Small intestine (tissue), 7 donors: Measurements from ENCODE around the gene MTSS2. TPM values are rescaled to one million over a fixed set of nuclear protein-coding genes. Genes with fewer than 3 reads are reported as not detected.
"Not testable (repeated sequence)": the region's sequence is repeated elsewhere in the genome, so short reads cannot be mapped to it uniquely, and the experiment has no call there.

ENCODE experiments used
- DNase-seq, 2 donors: peaks; one replicate each; pipeline versions ENCODE4 v3.0.0 to v3.0.0-alpha.2; 2013
- FAIRE-seq: peaks from 2 replicates; lab custom pipeline; 2012; peaks lifted over from hg19 to GRCh38; lab: Jason Lieb, UNC
- H3K27ac ChIP-seq, 3 donors: one replicate each; pipeline ENCODE4 v1.5.1; 2013; ENCODE audit warnings: low read length in 2 of 3, mild to moderate bottlenecking in 2 of 3, control low read depth in 1 of 3, inconsistent platforms in 1 of 3, low read depth in 1 of 3, moderate library complexity in 1 of 3
- H3K27me3 ChIP-seq, 3 donors: one replicate each; pipeline ENCODE4 v1.6.1; 2013; ENCODE audit warnings: low read length in 3 of 3, inconsistent platforms in 1 of 3; ENCODE audit not compliant: control insufficient read depth in 3 of 3, insufficient read depth in 3 of 3
- H3K36me3 ChIP-seq, 3 donors: one replicate each; pipeline ENCODE4 v1.6.1; 2013; ENCODE audit warnings: low read length in 3 of 3, inconsistent platforms in 1 of 3, low read depth in 1 of 3, mild to moderate bottlenecking in 1 of 3, moderate library complexity in 1 of 3; ENCODE audit not compliant: control insufficient read depth in 3 of 3, insufficient read depth in 2 of 3
- H3K4me1 ChIP-seq, 3 donors: one replicate each; pipeline ENCODE4 v1.6.1; 2013; ENCODE audit warnings: low read length in 2 of 3, inconsistent platforms in 1 of 3, low read depth in 1 of 3, mild to moderate bottlenecking in 1 of 3, moderate library complexity in 1 of 3; ENCODE audit not compliant: control insufficient read depth in 3 of 3, insufficient read depth in 2 of 3
- H3K4me3 ChIP-seq, 3 donors: one replicate each; pipeline ENCODE4 v1.5.1; 2013; ENCODE audit warnings: low read length in 3 of 3, control low read depth in 1 of 3, inconsistent platforms in 1 of 3, low read depth in 1 of 3, mild to moderate bottlenecking in 1 of 3, moderate library complexity in 1 of 3
- H3K9me3 ChIP-seq, 2 donors: one replicate each; pipeline ENCODE4 v1.6.1; 2013; ENCODE audit warnings: low read depth in 1 of 2, low read length in 1 of 2; ENCODE audit not compliant: control insufficient read depth in 2 of 2, insufficient read depth in 1 of 2
- WGBS, 3 donors: extraction: QIAGEN DNeasy Blood & Tissue Kit; methylation state at CpG; one replicate each; pipeline ENCODE4 v1.1.7; 2013; 5-methylcytosine and 5-hydroxymethylcytosine counted together
- polyA plus RNA-seq, 4 donors: library from polyadenylated mRNA; stranded (reverse) in 3 of 4; unstranded in 1 of 4; fragments of 200-250 nt in 3 of 4; fragments of 120-200 nt in 1 of 4; gene quantifications; one replicate each; pipeline versions ENCODE4 v1.2.1 to v1.2.3, GENCODE V29; 2013
- donor health status: healthy with polysubstance abuse.
- donor health status: control.
- donor health status: control.
- donor health status: Bipolar disorder and iron deficiency.
- donor health status: healthy.

Gene MTSS2
- polyA plus RNA-seq, 4 donors: 2.9 to 15.2 (median 11.0) TPM

DNA sequence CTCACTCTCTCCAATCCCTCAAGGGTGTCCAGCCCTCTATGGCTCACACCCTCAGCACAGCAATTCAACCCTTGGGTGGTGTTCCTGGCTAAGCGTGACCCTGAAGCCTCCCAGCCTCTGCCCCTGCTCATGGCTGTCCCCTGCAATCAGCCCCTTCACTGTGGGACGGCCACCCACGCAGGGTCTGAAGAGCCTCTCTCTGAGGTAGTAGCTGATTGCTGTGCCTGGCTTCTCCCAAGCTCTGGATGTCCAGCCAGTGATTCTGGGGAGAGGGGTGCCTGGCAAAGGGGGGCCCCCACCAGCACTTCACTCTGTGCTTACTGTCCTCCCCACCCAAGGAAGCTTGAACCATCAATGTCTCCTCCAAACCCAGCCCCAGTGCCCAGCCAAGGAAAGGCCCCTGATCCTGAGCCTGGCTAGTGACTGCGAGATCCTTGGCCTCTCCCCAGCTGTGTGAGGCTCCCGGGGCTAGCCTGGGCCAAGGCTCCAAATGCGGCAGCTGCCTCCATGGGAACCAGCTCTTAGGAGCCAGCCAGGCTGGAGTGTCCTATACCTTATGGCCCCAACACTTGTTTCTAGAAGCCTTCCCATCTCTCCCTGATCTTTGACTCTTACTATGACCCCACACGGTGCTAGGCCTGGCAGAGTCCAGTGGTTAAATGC, 9.9 kb downstream of the MTSS2 start:
- DNase-seq (no peak), FAIRE-seq (no peak)
- WGBS, 3 donors: 81 to 93% (median 82%) methylated on average over 7 of the region's 7 CpGs
- H3K9me3 ChIP-seq: no peaks in the 10 kb centered on the region
- H3K27ac ChIP-seq: no peak overlapping the region
- H3K36me3 ChIP-seq: peaks cover 0 to 72% (median 7%) of the 10 kb centered on the region in 3 donors
- no peaks in the 10 kb centered on the region for H3K27me3 ChIP-seq
- H3K4me3 ChIP-seq: no peak overlapping the region
- peaks cover 0 to 4% (median 0%) of the 10 kb centered on the region in 3 donors for H3K4me1 ChIP-seq

DNA sequence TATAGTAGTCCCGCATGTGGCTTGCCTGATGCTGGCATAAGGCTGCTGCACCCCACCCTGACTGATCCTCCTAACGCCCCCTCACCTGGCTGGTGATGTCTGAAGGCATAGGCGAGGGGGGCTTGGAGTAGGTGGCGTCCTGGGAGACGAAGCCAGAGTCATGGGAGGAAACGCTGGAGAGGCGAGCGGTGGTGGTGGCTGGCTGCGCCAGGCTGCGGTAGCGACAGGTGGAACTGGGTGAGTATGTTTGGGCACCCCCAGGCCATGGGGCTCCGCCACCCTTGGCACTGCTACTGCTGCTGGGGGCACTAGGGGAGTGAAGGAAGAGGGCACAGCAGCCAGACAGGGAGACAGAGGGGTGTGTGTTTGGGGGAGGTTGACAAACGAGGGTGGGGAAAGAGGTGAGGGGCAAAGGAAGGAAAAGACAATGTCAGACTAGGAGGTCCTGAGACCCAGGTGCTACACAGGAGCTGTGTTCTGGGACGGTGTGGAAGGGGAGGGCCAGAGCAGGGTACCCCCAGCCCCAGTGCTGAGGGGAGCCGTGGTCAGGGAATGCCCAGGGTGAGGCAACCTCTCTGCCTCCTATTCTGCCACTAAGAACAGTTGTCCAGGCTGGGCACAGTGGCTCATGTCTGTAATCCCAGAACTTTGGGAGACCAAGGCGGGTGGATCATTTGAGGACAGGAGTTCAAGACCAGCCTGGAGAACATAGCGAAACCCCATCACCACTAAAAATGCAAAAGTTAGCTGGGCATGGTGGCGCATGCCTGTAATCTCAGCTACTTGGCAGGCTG, 11.4 kb downstream of the MTSS2 start:
- Histone ChIP-seq H3K27ac (no peak overlapping the region), H3K36me3 (peaks cover 0 to 68% (median 7%) of the 10 kb centered on the region in 3 donors), H3K27me3 (no peaks in the 10 kb centered on the region), H3K4me3 (no peak overlapping the region), H3K9me3 (no peaks in the 10 kb centered on the region), H3K4me1 (no peaks in the 10 kb centered on the region)
- FAIRE-seq (no peak), DNase-seq (no peak)
- WGBS, 3 donors: 90 to 93% (median 92%) methylated on average over 18 of the region's 18 CpGs

DNA sequence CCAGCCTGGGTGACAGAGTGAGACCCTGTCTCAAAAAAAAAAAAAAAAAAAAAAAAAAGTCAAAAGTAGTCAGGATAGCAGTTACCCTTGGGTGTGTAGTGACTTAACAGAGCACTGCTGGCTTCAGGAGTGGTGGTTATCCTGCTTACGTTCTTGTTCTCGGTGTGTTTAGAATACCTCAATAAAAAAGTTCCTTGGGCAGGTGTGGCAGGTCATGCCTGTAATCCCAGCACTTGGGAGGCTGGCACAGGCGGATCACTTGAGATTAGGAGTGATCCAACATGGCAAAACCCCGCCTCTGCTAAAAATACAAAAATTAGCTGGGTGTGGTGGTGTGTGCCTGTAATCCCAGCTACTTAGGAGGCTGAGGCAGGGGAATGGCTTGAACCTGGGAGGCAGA, 14.9 kb downstream of the MTSS2 start:
- 94 to 96% (median 94%) methylated on average over 4 of the region's 4 CpGs for whole genome bisulfite sequencing, 3 donors
- not testable (repeated sequence) for H3K27ac ChIP-seq

DNA sequence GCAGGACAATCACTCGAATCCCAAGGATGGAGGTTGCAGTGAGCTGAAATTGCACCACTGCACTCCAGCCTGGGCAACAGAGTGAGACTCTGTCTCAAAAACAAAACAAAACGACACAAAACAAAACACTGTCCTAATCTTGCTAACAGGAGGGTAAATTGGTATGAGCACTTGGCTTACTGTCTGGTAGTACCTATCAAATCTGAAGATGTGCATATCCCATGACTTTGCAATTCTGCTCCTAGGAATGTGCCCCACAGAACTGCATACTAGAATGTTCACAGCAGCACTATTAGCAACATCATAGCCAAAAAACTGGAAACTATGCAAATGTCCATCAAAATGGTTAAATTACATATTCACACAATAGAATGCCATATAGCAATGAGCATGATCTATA, 15.7 kb downstream of the MTSS2 start:
- WGBS, 3 donors: 88 to 96% (median 94%) methylated on average over 2 of the region's 2 CpGs
- H3K4me3 ChIP-seq: no peak overlapping the region
- no peaks in the 10 kb centered on the region for H3K9me3 ChIP-seq
- DNase-seq (no peak), FAIRE-seq (no peak)
- peaks cover 0 to 49% (median 2%) of the 10 kb centered on the region in 3 donors for H3K36me3 ChIP-seq
- H3K4me1 ChIP-seq: no peaks in the 10 kb centered on the region
- no peak overlapping the region for H3K27ac ChIP-seq
- no peaks in the 10 kb centered on the region for H3K27me3 ChIP-seq

More for the DNA sequence above, 14.9 kb downstream of the MTSS2 start:
- not testable (repeated sequence) for H3K9me3 ChIP-seq, DNase-seq, H3K4me3 ChIP-seq, FAIRE-seq, H3K27me3 ChIP-seq, H3K4me1 ChIP-seq
- H3K36me3 ChIP-seq: peaks cover 0 to 48% (median 4%) of the 10 kb centered on the region in 3 donors

DNA sequence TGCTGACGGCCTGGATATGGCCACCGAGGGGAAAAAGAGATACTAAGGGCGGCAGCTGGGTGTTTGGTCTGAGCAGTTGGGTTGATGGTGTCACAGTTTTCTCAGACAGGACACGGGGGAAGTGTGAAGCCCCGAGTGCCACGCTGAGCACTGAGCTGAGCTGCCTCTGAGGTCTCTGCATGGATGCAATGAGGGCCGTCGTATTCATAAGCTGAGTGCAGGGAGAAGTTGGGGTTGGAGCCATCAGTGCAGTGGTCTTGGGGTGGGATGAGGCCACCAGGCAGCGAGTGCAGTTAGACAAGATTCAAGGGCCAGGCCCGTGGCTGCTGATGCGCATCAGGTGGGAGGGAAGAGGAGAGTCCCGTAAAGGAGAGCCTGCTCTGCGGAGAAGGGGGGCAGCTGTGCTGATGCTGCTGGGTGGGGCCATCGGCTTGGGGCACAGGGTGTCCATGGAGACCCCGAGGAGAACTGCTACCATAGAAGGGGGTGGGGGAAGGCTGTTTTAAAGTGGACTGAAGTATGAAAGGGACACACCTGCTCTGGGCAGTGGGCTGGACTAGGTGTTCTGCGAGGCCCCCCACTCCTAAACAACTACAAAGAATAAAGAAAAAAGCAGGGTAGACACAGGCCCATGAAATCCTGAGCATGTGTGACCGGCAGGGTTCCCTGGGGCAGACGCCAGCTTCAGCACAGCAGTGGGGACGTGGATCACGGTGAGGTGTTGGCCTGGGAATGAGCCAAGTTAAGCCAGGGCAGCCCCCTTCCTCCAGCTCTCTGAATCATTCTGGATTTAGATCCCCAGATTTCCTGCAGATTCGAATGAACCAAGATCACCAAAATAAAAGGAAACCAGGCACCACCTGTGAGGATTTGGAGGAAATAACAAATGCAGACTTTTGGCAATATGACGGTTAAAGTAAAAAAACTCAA, 19.8 kb downstream of the MTSS2 start:
- Histone ChIP-seq H3K9me3 (no peaks in the 10 kb centered on the region), H3K4me3 (no peak overlapping the region), H3K27ac (no peak overlapping the region), H3K27me3 (no peaks in the 10 kb centered on the region), H3K4me1 (no peaks in the 10 kb centered on the region), H3K36me3 (peaks cover 0 to 65% (median 9%) of the 10 kb centered on the region in 3 donors)
- FAIRE-seq (no peak), DNase-seq (no peak)
- 85 to 94% (median 85%) methylated on average over 22 of the region's 22 CpGs for WGBS, 3 donors

DNA sequence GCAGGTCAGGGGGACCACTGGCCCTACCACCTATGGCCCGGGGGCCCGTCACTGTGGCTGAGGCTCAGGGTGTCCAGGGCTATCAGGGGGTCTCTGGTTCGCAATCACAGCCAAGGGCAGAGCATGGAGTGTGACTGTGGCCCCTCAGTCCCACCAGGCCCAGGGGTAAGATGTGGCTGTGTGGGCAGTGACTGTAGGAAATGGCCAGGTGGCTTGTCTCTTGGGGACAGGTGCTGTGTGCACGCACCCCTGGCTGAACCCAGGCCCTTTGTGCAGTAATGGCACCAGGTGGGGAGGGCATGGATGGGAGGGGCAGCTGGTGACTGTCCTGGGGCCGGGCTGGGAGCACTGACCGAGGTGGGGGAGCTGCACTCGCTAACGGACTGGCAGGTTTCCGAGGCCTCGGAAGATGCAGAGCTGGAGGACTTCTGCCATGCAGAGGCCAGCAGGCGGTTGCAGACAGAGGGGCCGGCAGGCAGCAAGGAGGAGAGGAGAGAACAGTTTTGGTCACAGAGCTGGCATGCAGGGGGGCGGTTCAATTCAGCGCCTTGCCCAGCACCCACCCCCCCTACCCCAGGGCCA, 20.6 kb downstream of the MTSS2 start:
- peaks cover 0 to 64% (median 9%) of the 10 kb centered on the region in 3 donors for H3K36me3 ChIP-seq
- 91 to 97% (median 91%) methylated on average over 14 of the region's 14 CpGs for WGBS, 3 donors

DNA sequence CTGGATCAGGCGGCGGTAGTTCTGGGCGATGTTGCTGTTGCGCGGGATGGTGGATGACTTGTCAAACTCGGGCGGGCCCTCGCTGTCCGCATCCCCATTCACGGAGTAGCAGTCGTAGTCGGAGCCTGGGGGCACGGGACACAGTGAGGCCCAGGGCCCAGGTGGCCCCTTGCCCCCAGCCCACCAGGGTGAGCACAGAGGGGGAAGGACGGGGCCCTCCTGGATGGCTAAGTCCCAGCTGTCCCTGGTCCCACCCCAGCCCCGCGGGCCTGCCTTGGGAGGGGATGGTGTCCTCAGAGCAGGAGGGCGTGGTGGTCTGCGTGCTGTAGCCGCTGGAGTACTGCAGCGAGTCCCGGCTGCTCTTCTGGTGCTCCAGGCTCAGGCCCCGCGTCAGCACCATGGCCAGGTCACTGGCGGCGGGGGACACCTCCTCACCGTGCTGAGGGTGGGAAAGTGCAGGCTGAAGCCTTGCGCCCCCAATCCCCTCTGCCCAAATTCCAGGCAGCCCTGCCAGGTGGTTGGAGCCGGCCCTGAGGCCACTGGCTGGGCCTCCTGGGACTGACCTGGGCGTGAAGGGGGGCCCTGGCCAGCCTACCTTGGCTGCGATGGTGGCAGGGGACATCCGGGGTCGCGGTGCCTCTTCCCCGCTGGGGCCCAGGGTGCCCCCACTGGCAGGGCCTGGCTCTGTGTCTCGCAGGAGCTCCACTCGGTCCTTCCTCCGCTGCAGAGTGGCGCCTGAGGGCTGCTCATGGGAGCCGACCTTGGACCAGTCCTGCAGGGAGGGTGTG, 21.3 kb downstream of the MTSS2 start:
- Histone ChIP-seq H3K9me3 (no peaks in the 10 kb centered on the region), H3K36me3 (peaks cover 0 to 65% (median 9%) of the 10 kb centered on the region in 3 donors), H3K4me1 (no peaks in the 10 kb centered on the region), H3K4me3 (no peak overlapping the region), H3K27ac (no peak overlapping the region), H3K27me3 (no peaks in the 10 kb centered on the region)
- FAIRE-seq: no peak
- DNase-seq: no peak
- WGBS, 3 donors: 89 to 95% (median 92%) methylated on average over 35 to 39 of the region's 39 CpGs

More for the DNA sequence above, 20.6 kb downstream of the MTSS2 start:
- FAIRE-seq (no peak), DNase-seq (no peak)
- no peak overlapping the region for H3K4me3 ChIP-seq
- H3K4me1 ChIP-seq: no peaks in the 10 kb centered on the region
- no peak overlapping the region for H3K27ac ChIP-seq
- no peaks in the 10 kb centered on the region for H3K9me3 ChIP-seq
- H3K27me3 ChIP-seq: no peaks in the 10 kb centered on the region
